ENCODE data around the gene ELMOD2.

- TF ChIP-seq CTCF (IDR thresholded peaks at IDR 0.05) (no peak), SIN3A (IDR thresholded peaks at IDR 0.05; ENCODE audit: borderline replicate concordance, insufficient read depth, low read depth, low read length) (no peak), REST (IDR thresholded peaks at IDR 0.05; ENCODE audit: insufficient read depth in 1 of 2, low read depth in 2 of 2, low read length in 1 of 2) (no peak), POLR2AphosphoS5 (IDR thresholded peaks at IDR 0.05; ENCODE audit: low read depth, low read length) (no peak)
Measured at GRCh38 chr4:140602714-140603113, 78.7 kb downstream of the ELMOD2 start.
